ENCODE measurements around the gene OMP.

The OMP gene

GRCh38 chr11:77152846-77153245 lies 50.2 kb downstream of the OMP start:
- DNase-seq (ENCODE audit: low read depth in 4 of 4, low spot score in 1 of 4), result no peak

All from stimulated activated CD4-positive, alpha-beta T cell treated with anti-CD3 and anti-CD28 coated beads, Interleukin-1b, Interleukin-23, amount 100 ng/mL, for 24 hours (primary cell).